ENCODE results near the gene GRIK1. TPM values are rescaled to one million over a fixed set of nuclear protein-coding genes. Genes with fewer than 3 reads are reported as not detected.
A peak's percentile ranks its signal among the peaks of the same experiment; 100 is the strongest.

The GRIK1 gene
- total RNA-seq, 4 donors from 2014 or later, result 0.13 to 0.97 (median 0.38) TPM

DNA sequence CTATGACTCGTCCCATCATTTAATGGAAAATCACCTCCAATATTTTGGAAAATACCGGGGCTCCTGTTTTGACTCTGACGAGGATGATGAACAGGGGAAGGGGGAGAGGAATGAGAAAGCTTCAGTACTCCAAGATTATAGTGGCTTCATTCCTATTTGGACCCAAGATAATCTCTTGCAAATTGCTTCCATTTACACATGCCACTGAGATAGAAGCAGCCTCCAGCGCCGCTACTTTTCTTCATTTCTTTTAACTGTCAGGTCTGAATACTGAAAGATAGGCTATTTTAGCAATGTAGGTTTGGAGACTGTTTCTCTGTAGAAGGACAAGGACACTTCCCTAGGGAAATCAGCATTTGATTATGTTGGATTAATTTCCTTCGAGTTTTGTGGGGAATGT, 565 bp upstream of the GRIK1 start:
- Histone ChIP-seq H3K27me3 (peaks cover 48% of the 10 kb centered on the region), H3K27ac (no peak overlapping the region), H3K36me3 (no peaks in the 10 kb centered on the region), H3K4me3 (peak overlapping the region; percentile 38), H3K4me1 (peaks cover 10% of the 10 kb centered on the region), H3K9me3 (no peaks in the 10 kb centered on the region)
- DNase-seq (ENCODE audit: low spot score in 2 of 2), result no peak
- TF ChIP-seq, protein P1, sequence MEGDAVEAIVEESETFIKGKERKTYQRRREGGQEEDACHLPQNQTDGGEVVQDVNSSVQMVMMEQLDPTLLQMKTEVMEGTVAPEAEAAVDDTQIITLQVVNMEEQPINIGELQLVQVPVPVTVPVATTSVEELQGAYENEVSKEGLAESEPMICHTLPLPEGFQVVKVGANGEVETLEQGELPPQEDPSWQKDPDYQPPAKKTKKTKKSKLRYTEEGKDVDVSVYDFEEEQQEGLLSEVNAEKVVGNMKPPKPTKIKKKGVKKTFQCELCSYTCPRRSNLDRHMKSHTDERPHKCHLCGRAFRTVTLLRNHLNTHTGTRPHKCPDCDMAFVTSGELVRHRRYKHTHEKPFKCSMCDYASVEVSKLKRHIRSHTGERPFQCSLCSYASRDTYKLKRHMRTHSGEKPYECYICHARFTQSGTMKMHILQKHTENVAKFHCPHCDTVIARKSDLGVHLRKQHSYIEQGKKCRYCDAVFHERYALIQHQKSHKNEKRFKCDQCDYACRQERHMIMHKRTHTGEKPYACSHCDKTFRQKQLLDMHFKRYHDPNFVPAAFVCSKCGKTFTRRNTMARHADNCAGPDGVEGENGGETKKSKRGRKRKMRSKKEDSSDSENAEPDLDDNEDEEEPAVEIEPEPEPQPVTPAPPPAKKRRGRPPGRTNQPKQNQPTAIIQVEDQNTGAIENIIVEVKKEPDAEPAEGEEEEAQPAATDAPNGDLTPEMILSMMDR (IDR thresholded peaks at IDR 0.05), result no peak
- TF ChIP-seq EP300 (IDR thresholded peaks at IDR 0.05), result no peak
- TF ChIP-seq POLR2A (IDR thresholded peaks at IDR 0.05), result no peak
- no peak for TF ChIP-seq POLR2AphosphoS5 (IDR thresholded peaks at IDR 0.05)
- WGBS, result 30% methylated on average over 6 of the region's 6 CpGs

DNA sequence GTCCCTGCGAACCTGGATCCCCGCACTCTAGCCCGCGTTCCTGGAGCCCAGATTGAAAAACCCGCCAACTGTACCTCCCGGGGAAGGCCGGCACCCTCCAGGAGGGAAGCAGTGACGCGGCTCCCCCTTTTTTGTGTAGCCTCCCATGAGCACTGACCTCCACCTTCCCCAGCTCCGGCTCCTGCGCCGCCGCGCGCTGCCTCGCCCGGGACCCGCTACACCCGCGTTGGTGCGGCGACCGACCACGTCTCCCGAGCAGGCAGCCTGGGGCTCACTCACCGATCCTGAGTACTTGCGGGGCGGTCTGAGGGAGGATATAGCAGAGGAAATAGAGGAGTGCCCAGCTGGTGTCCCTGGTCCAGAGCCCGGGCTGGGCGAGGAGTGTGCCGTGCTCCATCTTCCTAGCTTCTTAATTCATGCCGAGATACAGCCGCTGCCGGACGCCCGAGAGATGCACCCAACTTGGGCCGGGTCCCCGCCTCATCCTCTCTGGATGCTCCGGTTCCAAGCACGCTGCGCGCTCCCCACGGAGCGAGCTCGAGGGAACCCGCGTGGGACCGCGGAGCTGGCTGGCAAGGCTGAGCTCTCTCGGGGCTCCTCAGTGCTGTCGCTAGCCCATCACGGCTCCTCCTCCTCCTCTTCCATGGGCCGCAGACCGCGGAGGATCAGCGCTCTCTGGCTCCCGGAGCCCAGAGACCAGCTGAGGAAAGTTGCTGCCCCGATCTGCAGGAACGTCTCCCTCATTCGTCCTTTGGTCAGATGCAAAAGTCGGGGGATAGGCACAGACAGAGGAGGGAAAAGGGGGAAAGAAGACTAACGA, 482 bp downstream of the GRIK1 start:
- Histone ChIP-seq H3K9me3 (no peaks in the 10 kb centered on the region), H3K4me3 (peak overlapping the region; percentile 38), H3K27ac (no peak overlapping the region), H3K36me3 (no peaks in the 10 kb centered on the region), H3K4me1 (peaks cover 10% of the 10 kb centered on the region), H3K27me3 (peaks cover 48% of the 10 kb centered on the region)
- TF ChIP-seq, protein P1 (IDR thresholded peaks at IDR 0.05), result no peak
- TF ChIP-seq EP300 (IDR thresholded peaks at IDR 0.05), result no peak
- no peak for TF ChIP-seq POLR2AphosphoS5 (IDR thresholded peaks at IDR 0.05)
- no peak for TF ChIP-seq POLR2A (IDR thresholded peaks at IDR 0.05)
- WGBS, result 6% methylated on average over 35 of the region's 62 CpGs
- peak in 1 of 2 donors; percentile 51 for DNase-seq (ENCODE audit: low spot score in 2 of 2)

DNA sequence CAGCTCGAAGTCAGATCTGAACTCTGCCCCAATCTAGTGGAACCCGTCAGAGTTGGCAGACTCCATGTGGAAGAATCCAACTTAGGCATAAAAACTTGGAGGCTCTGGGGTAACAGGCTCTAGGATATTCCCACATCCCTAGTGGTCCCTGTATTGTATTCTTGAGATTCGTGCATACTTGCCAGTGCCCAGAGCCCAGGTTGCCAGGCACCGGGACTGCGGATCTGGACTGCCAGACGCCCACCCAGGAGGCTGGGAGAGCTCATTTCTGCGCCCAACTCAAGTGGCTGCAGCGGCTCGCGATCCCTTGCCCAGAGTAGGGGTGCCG, 1.1 kb downstream of the GRIK1 start:
- peaks cover 10% of the 10 kb centered on the region for H3K4me1 ChIP-seq
- no peaks in the 10 kb centered on the region for H3K9me3 ChIP-seq
- H3K36me3 ChIP-seq, result no peaks in the 10 kb centered on the region
- TF ChIP-seq POLR2AphosphoS5 (IDR thresholded peaks at IDR 0.05), result no peak
- no peak for TF ChIP-seq POLR2A (IDR thresholded peaks at IDR 0.05)
- TF ChIP-seq, protein P1 (IDR thresholded peaks at IDR 0.05), result no peak
- TF ChIP-seq EP300 (IDR thresholded peaks at IDR 0.05), result no peak
- 38% methylated on average over 2 of the region's 11 CpGs for WGBS
- H3K4me3 ChIP-seq, result peak overlapping the region; percentile 38
- no peak overlapping the region for H3K27ac ChIP-seq
- peaks cover 48% of the 10 kb centered on the region for H3K27me3 ChIP-seq
- DNase-seq (ENCODE audit: low spot score in 2 of 2), result no peak

DNA sequence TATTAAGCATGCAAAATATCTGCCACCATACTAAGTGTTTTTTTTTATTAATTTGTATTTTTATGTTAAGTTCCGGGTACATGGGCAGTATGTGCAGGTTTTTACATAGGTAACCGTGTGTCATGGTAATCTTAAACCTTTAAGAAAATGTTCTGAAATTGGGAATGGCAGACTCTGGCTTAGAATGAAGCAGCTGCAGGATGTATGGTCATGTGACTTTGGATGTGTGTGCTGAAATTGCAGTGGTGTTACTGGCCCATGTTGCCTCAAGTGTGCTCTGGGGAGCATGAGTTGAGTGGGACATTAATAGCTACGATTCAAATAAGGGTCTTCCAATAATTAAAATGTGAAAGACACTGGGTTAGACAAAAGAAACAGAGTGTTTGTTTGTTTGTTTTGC, 6.7 kb downstream of the GRIK1 start:
- Histone ChIP-seq H3K4me1 (no peaks in the 10 kb centered on the region), H3K27ac (no peak overlapping the region), H3K27me3 (peaks cover 13% of the 10 kb centered on the region), H3K36me3 (no peaks in the 10 kb centered on the region), H3K4me3 (no peak overlapping the region), H3K9me3 (no peaks in the 10 kb centered on the region)
- WGBS, result 80% methylated on average over 3 of the region's 3 CpGs
- TF ChIP-seq POLR2AphosphoS5 (IDR thresholded peaks at IDR 0.05) (no peak), POLR2A (IDR thresholded peaks at IDR 0.05) (no peak), EP300 (IDR thresholded peaks at IDR 0.05) (no peak)
- TF ChIP-seq, protein P1 (IDR thresholded peaks at IDR 0.05), result no peak
- DNase-seq (ENCODE audit: low spot score in 2 of 2), result no peak

DNA sequence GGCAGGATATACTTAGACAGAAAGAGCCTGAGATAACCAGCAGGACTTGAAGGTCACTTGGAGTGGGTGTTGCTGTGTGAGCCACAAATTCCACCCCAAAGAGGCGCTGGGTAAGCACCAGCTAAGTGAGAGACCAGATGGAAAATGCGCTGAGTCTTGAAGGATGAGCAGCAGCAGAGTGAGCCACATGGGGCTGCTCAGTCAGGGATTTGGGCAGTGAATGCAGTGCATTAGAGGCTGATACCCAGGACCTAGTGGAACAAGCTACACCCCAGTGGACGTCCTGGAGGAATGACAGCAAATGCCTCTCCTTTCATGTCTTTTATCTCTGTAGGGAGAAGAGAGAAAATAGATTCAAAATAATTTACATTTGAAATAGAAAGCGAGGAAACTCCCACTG, 11.3 kb downstream of the GRIK1 start:
- Histone ChIP-seq H3K27ac (no peak overlapping the region), H3K4me1 (no peaks in the 10 kb centered on the region), H3K27me3 (no peaks in the 10 kb centered on the region), H3K9me3 (no peaks in the 10 kb centered on the region), H3K36me3 (no peaks in the 10 kb centered on the region), H3K4me3 (no peak overlapping the region)
- TF ChIP-seq POLR2AphosphoS5 (IDR thresholded peaks at IDR 0.05) (no peak), EP300 (IDR thresholded peaks at IDR 0.05) (no peak), POLR2A (IDR thresholded peaks at IDR 0.05) (no peak)
- TF ChIP-seq, protein P1 (IDR thresholded peaks at IDR 0.05), result no peak
- DNase-seq (ENCODE audit: low spot score in 2 of 2), result no peak
- 70% methylated on average over 4 of the region's 4 CpGs for WGBS

Measured in suprapubic skin (tissue), 4 donors.